ENCODE measurements around the gene TAGLN. TPM values are rescaled to one million over a fixed set of nuclear protein-coding genes. Genes with fewer than 3 reads are reported as not detected.

The TAGLN gene
- total and polyA plus RNA-seq, 9 of the 15 experiments (the other 6 are each of a cell fraction or from before 2014, with no cell fraction given), result 0.21 to 4.9 (median 1.1) TPM

GRCh38 chr11:117180661-117181585 lies 18.2 kb upstream of the TAGLN start (continued):
- TF ChIP-seq CHD7 (IDR thresholded peaks at IDR 0.05; ENCODE audit: low read depth, low read length) (no peak), GTF2A2 (tag; IDR thresholded peaks at IDR 0.05) (no peak), ZKSCAN1 (IDR thresholded peaks at IDR 0.05; ENCODE audit: low read depth, low read length) (0 out of 2 replicates have a peak, but pooled peaks have one; percentile 37), ERF (CRISPR knock-in tag; IDR thresholded peaks at IDR 0.05) (no peak), RNF2 (IDR thresholded peaks at IDR 0.05) (no peak), RAD51 (IDR thresholded peaks at IDR 0.05; ENCODE audit: borderline replicate concordance, low read depth) (peak; percentile 53; the same call in 1 of the 2 replicates), TFE3 (CRISPR knock-in tag; IDR thresholded peaks at IDR 0.05) (no peak), RFX7 (CRISPR knock-in tag; IDR thresholded peaks at IDR 0.05) (no peak), ATF7 (IDR thresholded peaks at IDR 0.05) (0 out of 2 replicates have a peak, but pooled peaks have one; percentile 25), ZNF253 (CRISPR knock-in tag; conservative IDR thresholded peaks at IDR 0.05) (no peak), E2F8 (IDR thresholded peaks at IDR 0.05; ENCODE audit: low read depth, partially characterized antibody) (no peak)

All from K562 (cell line).